Trophoblast cell (in vitro differentiated cells and primary cell): ENCODE measurements around the gene B3GAT1.
A peak's percentile ranks its signal among the peaks of the same experiment; 100 is the strongest.

ENCODE experiments used
- DNase-seq, 2 donors: peaks; one replicate each; pipeline ENCODE4 v3.0.0-alpha.2; 2016
- H2AFZ ChIP-seq: 2 replicates; pipeline ENCODE4 v1.6.1; 2013; ENCODE audit warnings: low read length, moderate library complexity, mild to moderate bottlenecking; ENCODE audit not compliant: insufficient read depth, poor library complexity
- H2AK5ac ChIP-seq: 2 replicates; pipeline ENCODE4 v1.6.1; 2013; ENCODE audit warnings: mild to moderate bottlenecking, low read length
- H2BK120ac ChIP-seq: 2 replicates; pipeline ENCODE4 v1.6.1; 2013; ENCODE audit warnings: low read length, mild to moderate bottlenecking, moderate library complexity; ENCODE audit not compliant: insufficient read depth, poor library complexity
- H2BK12ac ChIP-seq: 2 replicates; pipeline ENCODE4 v1.6.1; 2013; ENCODE audit warnings: mild to moderate bottlenecking, low read length, moderate library complexity
- H2BK5ac ChIP-seq: 2 replicates; pipeline ENCODE4 v1.6.1; 2013; ENCODE audit warnings: low read length, low read depth, moderate library complexity, mild to moderate bottlenecking; ENCODE audit not compliant: poor library complexity
- H3K14ac ChIP-seq: 2 replicates; pipeline ENCODE4 v1.6.1; 2013; ENCODE audit warnings: mild to moderate bottlenecking, low read length
- H3K18ac ChIP-seq: 2 replicates; pipeline ENCODE4 v1.6.1; 2013; ENCODE audit warnings: mild to moderate bottlenecking, low read length
- H3K23ac ChIP-seq: 2 replicates; pipeline ENCODE4 v1.6.1; 2013; ENCODE audit warnings: low read length
- H3K27ac ChIP-seq: 2 replicates; pipeline ENCODE4 v1.5.1; 2013; ENCODE audit warnings: low read depth, mild to moderate bottlenecking, inconsistent platforms, low read length, moderate library complexity
- H3K27me3 ChIP-seq: 2 replicates; pipeline ENCODE4 v1.6.1; 2013; ENCODE audit warnings: inconsistent platforms, mild to moderate bottlenecking, low read length, moderate library complexity; ENCODE audit not compliant: insufficient read depth
- H3K36me3 ChIP-seq, 2 experiments: 1 replicate in 1 of 2; 2 replicates in 1 of 2; pipeline ENCODE4 v1.6.1; 2013; ENCODE audit warnings: low read length in 2 of 2, mild to moderate bottlenecking in 2 of 2, moderate library complexity in 1 of 2; ENCODE audit not compliant: insufficient read depth in 2 of 2, control insufficient read depth in 1 of 2
- H3K4ac ChIP-seq: 2 replicates; pipeline ENCODE4 v1.6.1; 2013; ENCODE audit warnings: low read depth, mild to moderate bottlenecking, low read length, moderate library complexity
- H3K4me1 ChIP-seq, 2 experiments: 1 replicate in 1 of 2; 2 replicates in 1 of 2; pipeline ENCODE4 v1.6.1; 2013; ENCODE audit warnings: low read length in 2 of 2, mild to moderate bottlenecking in 2 of 2, moderate library complexity in 1 of 2; ENCODE audit not compliant: insufficient read depth in 2 of 2, control insufficient read depth in 1 of 2
- H3K4me2 ChIP-seq: 2 replicates; pipeline ENCODE4 v1.6.1; 2013; ENCODE audit warnings: inconsistent platforms, mild to moderate bottlenecking, low read length, moderate library complexity
- H3K4me3 ChIP-seq: 2 replicates; pipeline ENCODE4 v1.5.1; 2013; ENCODE audit warnings: mild to moderate bottlenecking, low read depth, low read length, inconsistent platforms
- H3K79me1 ChIP-seq: one replicate; pipeline ENCODE4 v1.6.1; 2013; ENCODE audit warnings: low read length
- H3K79me2 ChIP-seq: 2 replicates; pipeline ENCODE4 v1.6.1; 2013; ENCODE audit warnings: low read length, mild to moderate bottlenecking; ENCODE audit not compliant: control insufficient read depth, insufficient read depth, poor library complexity
- H3K9ac ChIP-seq: 2 replicates; pipeline ENCODE4 v1.6.1; 2013; ENCODE audit warnings: mild to moderate bottlenecking, low read length
- H3K9me3 ChIP-seq: 2 replicates; pipeline ENCODE4 v1.6.1; 2013; ENCODE audit warnings: low read depth, mild to moderate bottlenecking, control low read depth, inconsistent platforms, low read length; ENCODE audit not compliant: insufficient read depth
- H4K12ac ChIP-seq: 2 replicates; pipeline ENCODE4 v1.6.1; 2013; ENCODE audit warnings: low read depth, mild to moderate bottlenecking, low read length, moderate library complexity
- H4K8ac ChIP-seq: 2 replicates; pipeline ENCODE4 v1.6.1; 2013; ENCODE audit warnings: low read depth, mild to moderate bottlenecking, low read length, moderate library complexity
- H4K91ac ChIP-seq: one replicate; pipeline ENCODE4 v1.6.1; 2013; ENCODE audit warnings: low read depth, mild to moderate bottlenecking, low read length, moderate library complexity
- WGBS: extraction: QIAGEN DNeasy Blood & Tissue Kit; methylation state at CpG from one replicate; pipeline ENCODE4 v1.1.7; 2013; ENCODE audit warnings: missing lambda C conversion rate; ENCODE audit not compliant: insufficient read length, insufficient coverage; ENCODE audit errors: extremely low coverage; 5-methylcytosine and 5-hydroxymethylcytosine counted together

Gene B3GAT1

DNA sequence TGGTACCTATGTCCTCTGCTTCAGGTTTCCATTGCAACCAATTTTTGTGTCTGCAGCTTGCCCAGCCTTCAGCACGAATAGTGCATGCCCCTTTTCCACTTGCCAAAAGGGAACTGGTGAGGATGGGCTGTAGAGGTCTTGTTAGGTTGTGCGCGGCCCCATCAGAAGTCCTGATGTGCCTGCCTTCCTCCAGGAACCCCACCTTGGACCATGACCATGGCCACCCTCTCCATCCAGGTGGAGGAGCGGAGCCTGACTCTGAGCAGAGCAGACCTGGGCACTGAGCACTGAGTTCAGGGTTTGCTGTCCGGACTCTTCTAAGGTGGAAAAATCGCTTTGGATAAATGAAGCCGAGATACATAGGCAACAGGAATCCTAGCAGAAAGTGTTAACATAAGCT, 73.4 kb downstream of the B3GAT1 start:
- Histone ChIP-seq H3K4ac (no peak overlapping the region), H4K12ac (no peak overlapping the region)

GRCh38 chr11:134338068-134338467, 74.0 kb downstream of the B3GAT1 start:
- H3K36me3 ChIP-seq = no peaks in the 10 kb centered on the region
- no peaks in the 10 kb centered on the region for H3K27me3 ChIP-seq
- H3K23ac ChIP-seq = no peak overlapping the region
- no peak overlapping the region for H4K91ac ChIP-seq
- H3K9me3 ChIP-seq = peaks cover 2% of the 10 kb centered on the region
- H3K4me3 ChIP-seq = no peak overlapping the region
- no peaks in the 10 kb centered on the region for H3K79me2 ChIP-seq
- no peak overlapping the region for H2BK12ac ChIP-seq
- H3K4me1 ChIP-seq = no peaks in the 10 kb centered on the region
- no peak for DNase-seq
- H3K4me2 ChIP-seq = no peak overlapping the region
- H4K8ac ChIP-seq = no peak overlapping the region
- H2BK120ac ChIP-seq = no peak overlapping the region
- H3K79me1 ChIP-seq = no peaks in the 10 kb centered on the region
- H2AFZ ChIP-seq = no peak overlapping the region
- H3K9ac ChIP-seq = no peak overlapping the region
- no peak overlapping the region for H3K27ac ChIP-seq
- H2BK5ac ChIP-seq = no peak overlapping the region
- H3K14ac ChIP-seq = no peak overlapping the region
- H4K12ac ChIP-seq = no peak overlapping the region
- no peak overlapping the region for H3K4ac ChIP-seq
- WGBS = no CpG with 5 or more reads among the region's 15 CpGs
- no peak overlapping the region for H2AK5ac ChIP-seq
- no peak overlapping the region for H3K18ac ChIP-seq

More for the DNA sequence above, 73.4 kb downstream of the B3GAT1 start:
- Histone ChIP-seq H3K79me1 (no peaks in the 10 kb centered on the region), H3K4me3 (no peak overlapping the region), H3K9ac (no peak overlapping the region), H2AFZ (no peak overlapping the region), H4K91ac (no peak overlapping the region), H3K27me3 (no peaks in the 10 kb centered on the region), H3K27ac (no peak overlapping the region), H3K9me3 (peaks cover 2% of the 10 kb centered on the region), H4K8ac (no peak overlapping the region), H2BK5ac (no peak overlapping the region), H3K4me2 (no peak overlapping the region), H3K79me2 (no peaks in the 10 kb centered on the region), H2AK5ac (no peak overlapping the region), H2BK120ac (no peak overlapping the region), H3K4me1 (no peaks in the 10 kb centered on the region), H3K23ac (no peak overlapping the region), H3K36me3 (no peaks in the 10 kb centered on the region), H2BK12ac (no peak overlapping the region), H3K18ac (no peak overlapping the region), H3K14ac (no peak overlapping the region)
- no peak for DNase-seq
- WGBS = no CpG with 5 or more reads among the region's 7 CpGs

DNA sequence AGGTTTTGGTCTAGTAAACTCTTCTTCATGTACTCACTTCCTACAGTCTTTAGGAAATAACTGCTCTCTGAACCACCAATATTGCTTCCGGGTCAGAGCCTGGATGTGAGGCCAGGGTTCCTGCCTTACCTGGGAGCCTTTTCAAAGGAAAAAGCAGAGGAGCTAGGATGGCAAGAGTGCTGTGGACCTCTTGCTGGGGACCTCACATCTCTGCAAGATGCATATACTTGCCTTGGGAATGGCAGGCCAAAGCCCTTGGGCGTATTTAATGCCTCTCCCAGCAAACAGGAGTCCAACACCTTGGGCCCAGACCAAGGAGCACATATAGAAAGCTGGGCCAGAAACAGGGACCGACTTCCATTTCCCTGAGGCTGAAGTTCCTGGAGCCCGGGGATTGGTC, 75.0 kb downstream of the B3GAT1 start:
- H3K9me3 ChIP-seq = no peaks in the 10 kb centered on the region
- no peak overlapping the region for H2AFZ ChIP-seq
- peaks cover 4% of the 10 kb centered on the region for H3K27me3 ChIP-seq
- no peaks in the 10 kb centered on the region for H3K79me2 ChIP-seq
- no peak overlapping the region for H3K4me2 ChIP-seq
- peaks cover under 1 to 3% of the 10 kb centered on the region in 2 experiments for H3K4me1 ChIP-seq
- H3K79me1 ChIP-seq = no peaks in the 10 kb centered on the region
- no peak overlapping the region for H3K14ac ChIP-seq
- H3K4ac ChIP-seq = no peak overlapping the region
- no peak for DNase-seq
- H3K36me3 ChIP-seq = no peaks in the 10 kb centered on the region
- H2BK120ac ChIP-seq = no peak overlapping the region
- H3K9ac ChIP-seq = no peak overlapping the region
- no peak overlapping the region for H4K8ac ChIP-seq
- H3K27ac ChIP-seq = no peak overlapping the region
- no peak overlapping the region for H2BK12ac ChIP-seq
- no peak overlapping the region for H3K18ac ChIP-seq
- no peak overlapping the region for H2AK5ac ChIP-seq
- H2BK5ac ChIP-seq = no peak overlapping the region
- no peak overlapping the region for H4K91ac ChIP-seq
- no peak overlapping the region for H3K23ac ChIP-seq
- no peak overlapping the region for H4K12ac ChIP-seq
- H3K4me3 ChIP-seq = no peak overlapping the region
- WGBS = no CpG with 5 or more reads among the region's 4 CpGs

GRCh38 chr11:134334796-134335571, 77.1 kb downstream of the B3GAT1 start:
- H3K27ac ChIP-seq = no peak overlapping the region
- peaks cover 5 to 7% of the 10 kb centered on the region in 2 experiments for H3K4me1 ChIP-seq
- no peak overlapping the region for H3K4me2 ChIP-seq
- no peak overlapping the region for H3K23ac ChIP-seq
- no peak overlapping the region for H4K91ac ChIP-seq
- H4K12ac ChIP-seq = no peak overlapping the region
- no peak overlapping the region for H2BK12ac ChIP-seq
- H2AFZ ChIP-seq = no peak overlapping the region
- no peak overlapping the region for H4K8ac ChIP-seq
- no peak overlapping the region for H3K14ac ChIP-seq
- H3K9me3 ChIP-seq = no peaks in the 10 kb centered on the region
- H3K18ac ChIP-seq = no peak overlapping the region
- H3K9ac ChIP-seq = no peak overlapping the region
- H2BK120ac ChIP-seq = no peak overlapping the region
- H3K36me3 ChIP-seq = no peaks in the 10 kb centered on the region
- no peak overlapping the region for H3K4ac ChIP-seq
- H3K79me1 ChIP-seq = no peaks in the 10 kb centered on the region
- H3K79me2 ChIP-seq = no peaks in the 10 kb centered on the region
- H3K4me3 ChIP-seq = no peak overlapping the region
- no peak overlapping the region for H2BK5ac ChIP-seq
- H2AK5ac ChIP-seq = no peak overlapping the region
- peak; percentile 60 to 86 for DNase-seq
- peaks cover 4% of the 10 kb centered on the region for H3K27me3 ChIP-seq
- WGBS = no CpG with 5 or more reads among the region's 10 CpGs
